ENCODE measurements around the gene PRKCI. TPM values are rescaled to one million over a fixed set of nuclear protein-coding genes. Genes with fewer than 3 reads are reported as not detected.
"Not testable (repeated sequence)": the region's sequence is repeated elsewhere in the genome, so short reads cannot be mapped to it uniquely, and the experiment has no call there.

PRKCI gene
- polyA plus RNA-seq, 2 of the 4 experiments (the other 2 are of a cell fraction), result 19.2 to 52.6 TPM

DNA sequence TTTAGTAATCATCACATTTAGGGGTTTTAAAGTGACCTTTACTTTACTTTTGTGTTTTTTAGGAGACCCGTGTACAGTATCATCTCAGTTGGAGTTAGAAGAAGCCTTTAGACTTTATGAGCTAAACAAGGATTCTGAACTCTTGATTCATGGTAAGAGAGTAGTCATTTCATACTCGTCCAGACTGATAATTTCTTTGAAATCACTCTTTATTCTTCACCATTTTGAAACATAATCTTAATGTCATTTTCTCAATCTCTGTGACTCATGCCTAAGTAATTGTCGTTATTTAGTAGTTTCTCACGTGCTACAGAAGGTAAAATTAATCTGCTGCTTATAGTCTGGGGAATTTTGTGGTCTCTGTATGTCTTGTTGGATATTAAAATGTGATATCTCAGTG is 37.7 kb downstream of the PRKCI start:
- DNase-seq (ENCODE audit: low read depth in 1 of 2, low spot score in 1 of 2) (no peak), FAIRE-seq (no peak), ATAC-seq (no peak)
- Histone ChIP-seq H3K4me1 (peaks cover 20% of the 10 kb centered on the region), H3K27ac (no peak overlapping the region), H3K4me3 (no peak overlapping the region), H3K9me3 (peaks cover 9% of the 10 kb centered on the region; the same call in 1 of the 3 replicates), H3K4me2 (no peak overlapping the region)
- POLR2A ChIA-PET, result no interaction called here
- CTCF ChIA-PET, result no interaction called here
- whole genome bisulfite sequencing (ENCODE audit: missing lambda C conversion rate), result 86% methylated on average over 4 of the region's 4 CpGs
- TF ChIP-seq REST (IDR thresholded peaks at IDR 0.05), result no peak
- TF ChIP-seq HOXA7 (CRISPR knock-in tag; IDR thresholded peaks at IDR 0.05), result no peak
- TF ChIP-seq SREBF2 (IDR thresholded peaks at IDR 0.05), result no peak
- TF ChIP-seq PBX3 (IDR thresholded peaks at IDR 0.05), result no peak
- no peak for TF ChIP-seq MAFK (IDR thresholded peaks at IDR 0.05; ENCODE audit: partially characterized antibody)
- no peak for TF ChIP-seq RAD21 (conservative IDR thresholded peaks at IDR 0.05 in 1 of 2, IDR thresholded peaks at IDR 0.05 in 1 of 2)
- no peak for TF ChIP-seq HDAC2 (IDR thresholded peaks at IDR 0.05)
- TF ChIP-seq, protein P1, sequence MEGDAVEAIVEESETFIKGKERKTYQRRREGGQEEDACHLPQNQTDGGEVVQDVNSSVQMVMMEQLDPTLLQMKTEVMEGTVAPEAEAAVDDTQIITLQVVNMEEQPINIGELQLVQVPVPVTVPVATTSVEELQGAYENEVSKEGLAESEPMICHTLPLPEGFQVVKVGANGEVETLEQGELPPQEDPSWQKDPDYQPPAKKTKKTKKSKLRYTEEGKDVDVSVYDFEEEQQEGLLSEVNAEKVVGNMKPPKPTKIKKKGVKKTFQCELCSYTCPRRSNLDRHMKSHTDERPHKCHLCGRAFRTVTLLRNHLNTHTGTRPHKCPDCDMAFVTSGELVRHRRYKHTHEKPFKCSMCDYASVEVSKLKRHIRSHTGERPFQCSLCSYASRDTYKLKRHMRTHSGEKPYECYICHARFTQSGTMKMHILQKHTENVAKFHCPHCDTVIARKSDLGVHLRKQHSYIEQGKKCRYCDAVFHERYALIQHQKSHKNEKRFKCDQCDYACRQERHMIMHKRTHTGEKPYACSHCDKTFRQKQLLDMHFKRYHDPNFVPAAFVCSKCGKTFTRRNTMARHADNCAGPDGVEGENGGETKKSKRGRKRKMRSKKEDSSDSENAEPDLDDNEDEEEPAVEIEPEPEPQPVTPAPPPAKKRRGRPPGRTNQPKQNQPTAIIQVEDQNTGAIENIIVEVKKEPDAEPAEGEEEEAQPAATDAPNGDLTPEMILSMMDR (IDR thresholded peaks at IDR 0.05), result no peak

DNA sequence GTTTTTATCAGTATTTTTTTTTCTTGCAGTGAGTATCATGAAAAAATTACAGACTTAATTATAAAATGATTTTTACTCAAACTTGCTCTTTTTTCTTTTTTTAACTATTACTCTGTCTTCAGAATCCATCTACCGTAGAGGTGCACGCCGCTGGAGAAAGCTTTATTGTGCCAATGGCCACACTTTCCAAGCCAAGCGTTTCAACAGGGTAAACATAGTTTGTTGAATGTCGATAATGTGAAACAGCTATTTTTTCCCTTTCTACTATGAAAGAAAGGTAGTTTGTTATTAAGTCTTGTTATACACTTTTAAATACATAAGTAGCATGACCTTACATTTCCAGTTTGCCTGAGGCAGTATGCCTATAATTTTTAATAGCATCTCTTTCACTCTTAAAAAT is 45.6 kb downstream of the PRKCI start:
- ChIA-PET POLR2A (no interaction called here), CTCF (interaction anchor here (1.0 kb wide), 1 partner anchor 45 kb away, joined by 3 read pairs; no protein-coding TSS in a partner anchor)
- 96% methylated on average over 5 of the region's 5 CpGs for WGBS (ENCODE audit: missing lambda C conversion rate)
- TF ChIP-seq ZFP36 (IDR thresholded peaks at IDR 0.05; ENCODE audit: borderline replicate concordance, partially characterized antibody) (no peak), MAZ (IDR thresholded peaks at IDR 0.05; ENCODE audit: borderline replicate concordance, low read depth, low read length) (no peak), RFX5 (IDR thresholded peaks at IDR 0.05) (no peak), FOSB (CRISPR knock-in tag; IDR thresholded peaks at IDR 0.05) (no peak), SMC3 (IDR thresholded peaks at IDR 0.05) (no peak), RAD21 (conservative IDR thresholded peaks at IDR 0.05 in 1 of 2, IDR thresholded peaks at IDR 0.05 in 1 of 2) (no peak), BHLHE40 (IDR thresholded peaks at IDR 0.05; ENCODE audit: low read depth, low read length) (no peak), ESRRA (IDR thresholded peaks at IDR 0.05; ENCODE audit: borderline replicate concordance, low read length) (no peak), CEBPB (IDR thresholded peaks at IDR 0.05) (no peak)
- TF ChIP-seq, protein P2, sequence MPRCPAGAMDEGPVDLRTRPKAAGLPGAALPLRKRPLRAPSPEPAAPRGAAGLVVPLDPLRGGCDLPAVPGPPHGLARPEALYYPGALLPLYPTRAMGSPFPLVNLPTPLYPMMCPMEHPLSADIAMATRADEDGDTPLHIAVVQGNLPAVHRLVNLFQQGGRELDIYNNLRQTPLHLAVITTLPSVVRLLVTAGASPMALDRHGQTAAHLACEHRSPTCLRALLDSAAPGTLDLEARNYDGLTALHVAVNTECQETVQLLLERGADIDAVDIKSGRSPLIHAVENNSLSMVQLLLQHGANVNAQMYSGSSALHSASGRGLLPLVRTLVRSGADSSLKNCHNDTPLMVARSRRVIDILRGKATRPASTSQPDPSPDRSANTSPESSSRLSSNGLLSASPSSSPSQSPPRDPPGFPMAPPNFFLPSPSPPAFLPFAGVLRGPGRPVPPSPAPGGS (IDR thresholded peaks at IDR 0.05), result no peak
- TF ChIP-seq, protein P3, sequence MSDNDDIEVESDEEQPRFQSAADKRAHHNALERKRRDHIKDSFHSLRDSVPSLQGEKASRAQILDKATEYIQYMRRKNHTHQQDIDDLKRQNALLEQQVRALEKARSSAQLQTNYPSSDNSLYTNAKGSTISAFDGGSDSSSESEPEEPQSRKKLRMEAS (IDR thresholded peaks at IDR 0.05), result no peak
- TF ChIP-seq, protein P1 (IDR thresholded peaks at IDR 0.05), result no peak
- H3K27ac ChIP-seq, result no peak overlapping the region
- H3K4me3 ChIP-seq, result no peak overlapping the region
- FAIRE-seq, result no peak
- no peak overlapping the region for H3K4me2 ChIP-seq
- DNase-seq (ENCODE audit: low read depth in 1 of 2, low spot score in 1 of 2), result no peak
- no peaks in the 10 kb centered on the region for H3K4me1 ChIP-seq
- H3K9me3 ChIP-seq, result no peaks in the 10 kb centered on the region
- ATAC-seq, result no peak

DNA sequence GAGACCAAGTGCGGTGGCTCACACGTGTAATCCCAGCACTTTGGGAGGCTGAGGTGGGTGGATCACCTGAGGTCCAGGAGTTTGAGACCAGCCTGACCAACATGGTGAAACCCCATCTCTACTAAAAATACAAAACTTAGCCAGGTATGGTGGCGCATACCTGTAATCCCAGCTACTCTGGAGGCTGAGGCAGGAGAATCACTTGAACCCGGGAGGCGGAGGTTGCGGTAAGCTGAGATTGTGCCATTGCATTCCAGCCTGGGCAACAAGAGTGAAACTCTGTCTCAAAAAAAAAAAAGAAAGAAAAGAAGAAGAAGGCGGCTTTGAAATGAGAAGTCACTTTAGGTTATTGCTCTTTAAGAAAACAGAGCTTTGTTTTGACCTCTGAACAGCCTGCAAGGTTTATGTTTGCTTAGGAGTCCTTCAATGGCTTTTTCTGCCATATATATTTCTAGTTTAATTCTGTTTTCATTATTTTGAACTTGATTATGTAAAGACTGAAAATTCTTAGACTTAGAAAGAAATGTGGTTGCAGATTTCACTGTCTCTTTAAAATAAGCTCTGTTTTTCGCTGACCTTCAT is 47.5 kb downstream of the PRKCI start:
- H3K27ac ChIP-seq; H3K4me3 ChIP-seq; ATAC-seq; DNase-seq (ENCODE audit: low read depth in 1 of 2, low spot score in 1 of 2); H3K4me1 ChIP-seq; H3K4me2 ChIP-seq; CTCF ChIA-PET; H3K9me3 ChIP-seq; FAIRE-seq: not testable (repeated sequence)
- WGBS (ENCODE audit: missing lambda C conversion rate), result 94% methylated on average over 8 of the region's 8 CpGs
- POLR2A ChIA-PET, result interaction anchor here (0.5 to 0.6 kb wide), 2 partner anchors 96 to 403 kb away, joined by 3 to 7 read pairs; no protein-coding TSS in a partner anchor

All from A549 (cell line).